ENCODE data around the gene PDE8A.

DNA sequence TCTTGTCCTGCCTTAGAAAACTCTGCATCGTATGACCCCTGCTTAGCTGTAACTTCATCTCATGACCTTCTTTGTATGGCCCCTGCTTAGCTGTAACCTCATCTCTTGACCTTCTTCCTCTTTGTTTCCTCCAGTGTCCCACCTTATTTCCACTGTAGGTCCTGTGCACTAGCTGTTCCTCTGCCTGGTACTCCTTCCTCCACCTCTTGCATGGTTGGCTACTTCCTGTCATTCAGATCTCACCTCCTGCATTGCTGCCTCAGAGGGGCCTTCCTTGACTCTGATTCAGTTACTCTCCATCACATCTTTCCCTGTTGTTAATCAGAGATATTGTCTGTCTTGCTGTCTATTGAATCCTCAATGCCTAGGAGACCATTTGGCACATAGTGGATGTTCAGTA is 63.2 kb downstream of the PDE8A start:
- TF ChIP-seq TBP (CRISPR knock-in tag; IDR thresholded peaks at IDR 0.05) (no peak), THAP11 (CRISPR knock-in tag; IDR thresholded peaks at IDR 0.05) (no peak), ZBTB42 (CRISPR knock-in tag; IDR thresholded peaks at IDR 0.05) (no peak), MXD4 (CRISPR knock-in tag; IDR thresholded peaks at IDR 0.05) (no peak)
